GM19043 (cell line): ENCODE data around the gene ARHGAP11A.
"Not testable (repeated sequence)": the region's sequence is repeated elsewhere in the genome, so short reads cannot be mapped to it uniquely, and the experiment has no call there.

ENCODE experiments used
- ATAC-seq: cut with Tn5 transposase; IDR thresholded peaks from one replicate; pipeline ENCODE4 v1.9.1; 2021; ENCODE audit warnings: low read depth; ENCODE audit not compliant: unreplicated experiment

Gene ARHGAP11A, protein sequence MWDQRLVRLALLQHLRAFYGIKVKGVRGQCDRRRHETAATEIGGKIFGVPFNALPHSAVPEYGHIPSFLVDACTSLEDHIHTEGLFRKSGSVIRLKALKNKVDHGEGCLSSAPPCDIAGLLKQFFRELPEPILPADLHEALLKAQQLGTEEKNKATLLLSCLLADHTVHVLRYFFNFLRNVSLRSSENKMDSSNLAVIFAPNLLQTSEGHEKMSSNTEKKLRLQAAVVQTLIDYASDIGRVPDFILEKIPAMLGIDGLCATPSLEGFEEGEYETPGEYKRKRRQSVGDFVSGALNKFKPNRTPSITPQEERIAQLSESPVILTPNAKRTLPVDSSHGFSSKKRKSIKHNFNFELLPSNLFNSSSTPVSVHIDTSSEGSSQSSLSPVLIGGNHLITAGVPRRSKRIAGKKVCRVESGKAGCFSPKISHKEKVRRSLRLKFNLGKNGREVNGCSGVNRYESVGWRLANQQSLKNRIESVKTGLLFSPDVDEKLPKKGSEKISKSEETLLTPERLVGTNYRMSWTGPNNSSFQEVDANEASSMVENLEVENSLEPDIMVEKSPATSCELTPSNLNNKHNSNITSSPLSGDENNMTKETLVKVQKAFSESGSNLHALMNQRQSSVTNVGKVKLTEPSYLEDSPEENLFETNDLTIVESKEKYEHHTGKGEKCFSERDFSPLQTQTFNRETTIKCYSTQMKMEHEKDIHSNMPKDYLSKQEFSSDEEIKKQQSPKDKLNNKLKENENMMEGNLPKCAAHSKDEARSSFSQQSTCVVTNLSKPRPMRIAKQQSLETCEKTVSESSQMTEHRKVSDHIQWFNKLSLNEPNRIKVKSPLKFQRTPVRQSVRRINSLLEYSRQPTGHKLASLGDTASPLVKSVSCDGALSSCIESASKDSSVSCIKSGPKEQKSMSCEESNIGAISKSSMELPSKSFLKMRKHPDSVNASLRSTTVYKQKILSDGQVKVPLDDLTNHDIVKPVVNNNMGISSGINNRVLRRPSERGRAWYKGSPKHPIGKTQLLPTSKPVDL

DNA sequence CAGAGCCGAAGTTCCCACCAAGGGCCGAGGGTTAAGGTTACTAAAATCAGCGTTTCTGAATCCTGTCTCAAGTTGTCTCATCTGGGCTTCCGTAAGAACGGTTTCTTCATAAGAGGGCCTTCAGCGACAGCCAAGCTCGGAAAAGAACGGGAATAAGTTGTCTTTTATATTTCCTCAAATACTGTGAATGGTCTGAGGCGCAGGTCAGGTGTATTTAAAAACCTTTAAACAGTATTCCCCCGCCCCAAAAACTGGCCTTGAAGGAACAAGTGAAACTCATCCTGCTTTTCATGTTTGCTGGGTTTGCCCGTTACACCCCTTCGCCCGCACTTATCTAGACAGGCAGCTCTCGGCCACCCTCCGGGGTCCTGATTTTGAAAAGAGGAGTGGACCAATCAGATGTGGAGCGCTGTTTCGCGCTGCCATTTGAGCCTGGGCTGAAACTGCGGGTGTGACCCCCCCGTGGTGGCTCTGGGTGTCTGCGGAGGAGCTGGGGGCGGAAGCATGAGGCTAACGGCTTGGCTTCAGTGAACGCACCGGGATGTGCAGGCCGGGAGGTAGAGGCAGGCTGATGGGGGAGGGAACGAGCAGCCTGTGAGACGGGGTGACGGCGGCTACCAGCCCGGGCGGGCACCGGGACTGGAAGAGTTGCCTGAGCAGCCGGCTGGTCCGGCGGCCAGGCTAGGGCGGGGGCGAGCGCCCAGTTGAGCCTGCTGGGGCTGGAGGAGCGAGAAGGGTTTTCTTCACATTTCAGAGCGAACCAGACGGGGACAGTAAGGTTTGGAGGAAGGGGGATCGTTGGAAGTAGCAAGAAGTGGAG is at the start of gene ARHGAP11A:
TSS of gene ARHGAP11A (plus strand) at position 454 of the 820 bp plus-strand sequence. CDS start 708 bp downstream, outside the sequence.
- peak; percentile 46 for ATAC-seq

DNA sequence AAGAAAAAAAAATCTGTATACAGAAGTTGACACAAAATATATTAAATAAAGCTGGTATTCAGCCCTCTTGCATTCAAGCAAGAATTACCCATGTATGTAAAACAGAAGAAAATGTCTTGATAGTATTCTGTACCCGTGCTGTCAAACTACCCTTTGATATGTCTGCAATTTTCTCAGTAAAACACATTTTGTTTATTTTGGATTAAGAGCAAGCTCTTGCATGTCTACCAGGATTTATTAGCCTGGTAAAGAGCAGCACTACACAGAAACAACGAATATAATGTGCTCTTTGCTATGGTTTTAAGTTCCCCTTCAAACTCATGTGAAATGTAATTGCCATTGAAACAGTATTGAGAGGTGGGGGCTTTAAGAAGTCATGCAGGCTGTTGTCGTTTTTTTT is 46.3 kb upstream of the ARHGAP11A start:
- not testable (repeated sequence) for ATAC-seq

DNA sequence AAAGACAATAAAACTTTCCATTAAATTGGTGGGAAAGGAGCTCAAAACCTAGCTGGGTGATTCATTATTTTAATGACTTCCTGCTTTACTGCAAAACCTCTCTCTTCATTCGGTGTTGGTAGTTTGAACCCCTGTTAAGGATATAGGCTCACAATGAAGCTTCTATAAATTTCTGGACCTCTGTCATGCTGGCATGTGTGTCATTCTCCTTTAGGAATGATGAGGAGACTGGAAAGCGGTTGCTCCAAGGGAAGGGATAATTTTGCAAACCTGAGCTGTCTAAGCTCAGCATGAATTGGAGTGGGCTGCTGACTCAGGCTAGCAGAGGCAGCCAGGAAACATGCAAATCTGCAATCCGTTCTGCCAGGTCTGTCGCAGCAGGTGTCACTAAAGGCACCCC is 36.8 kb upstream of the ARHGAP11A start:
- not testable (repeated sequence) for ATAC-seq

DNA sequence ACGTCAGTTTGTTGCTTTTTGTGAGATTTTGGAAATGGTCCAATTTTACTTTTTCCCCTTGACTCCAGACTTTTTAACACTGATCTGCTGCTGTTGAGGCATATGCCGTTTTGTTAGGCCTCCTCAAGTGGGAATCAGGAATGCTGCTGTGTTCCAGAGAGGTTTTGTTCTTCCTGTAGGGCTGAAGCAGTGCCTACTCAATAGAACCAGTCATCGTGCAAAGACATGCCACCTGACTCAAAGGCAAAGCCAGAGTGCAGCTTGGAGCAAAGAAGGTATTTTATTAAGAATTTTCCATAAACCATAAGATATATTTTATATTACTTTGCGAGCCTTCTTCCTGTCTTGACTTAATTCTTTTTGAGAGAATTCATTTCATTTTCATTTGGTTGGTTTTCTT is 29.5 kb upstream of the ARHGAP11A start:
- ATAC-seq: not testable (repeated sequence)

DNA sequence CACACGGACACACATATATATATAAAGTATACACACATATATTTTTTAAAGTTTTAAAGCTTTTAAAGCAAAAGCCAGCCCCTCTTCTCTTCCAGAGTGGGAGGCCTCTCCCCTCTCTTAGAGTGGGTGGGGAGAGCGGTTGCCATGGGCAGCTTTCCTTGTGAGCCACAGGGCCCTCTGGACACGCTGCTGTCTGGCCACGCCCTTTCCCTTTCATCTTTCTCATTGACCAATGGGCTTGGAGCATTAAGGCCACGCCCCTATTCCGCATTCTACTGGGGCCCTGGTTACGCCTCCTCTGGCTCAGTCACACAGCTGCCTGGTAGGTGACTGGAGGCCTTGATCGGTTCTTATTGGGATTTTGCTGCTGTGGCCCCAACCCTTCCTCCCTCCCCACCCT is 22.2 kb upstream of the ARHGAP11A start, which contains the start of gene GOLGA8N:
TSS of gene GOLGA8N (plus strand) at position 306 of the 400 bp plus-strand sequence.
- not testable (repeated sequence) for ATAC-seq

DNA sequence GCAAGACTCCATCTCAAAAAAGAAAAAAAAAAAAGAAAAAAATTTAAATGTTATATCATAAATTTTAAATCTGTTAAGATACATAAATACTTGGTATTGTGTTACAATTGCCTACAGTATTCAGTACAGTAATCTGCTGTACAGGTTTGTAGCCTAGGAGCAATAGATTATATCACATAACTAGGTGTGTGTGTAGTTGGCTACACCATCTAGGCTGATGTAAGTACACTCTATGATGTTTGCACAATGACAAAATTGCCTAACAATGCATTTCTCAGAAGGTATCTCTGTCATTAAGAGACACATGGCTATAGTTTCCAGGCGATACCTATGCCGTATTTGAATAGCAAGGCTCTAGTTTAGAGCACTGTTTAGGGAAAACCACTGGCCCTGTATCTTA is 5.8 kb upstream of the ARHGAP11A start:
- not testable (repeated sequence) for ATAC-seq

DNA sequence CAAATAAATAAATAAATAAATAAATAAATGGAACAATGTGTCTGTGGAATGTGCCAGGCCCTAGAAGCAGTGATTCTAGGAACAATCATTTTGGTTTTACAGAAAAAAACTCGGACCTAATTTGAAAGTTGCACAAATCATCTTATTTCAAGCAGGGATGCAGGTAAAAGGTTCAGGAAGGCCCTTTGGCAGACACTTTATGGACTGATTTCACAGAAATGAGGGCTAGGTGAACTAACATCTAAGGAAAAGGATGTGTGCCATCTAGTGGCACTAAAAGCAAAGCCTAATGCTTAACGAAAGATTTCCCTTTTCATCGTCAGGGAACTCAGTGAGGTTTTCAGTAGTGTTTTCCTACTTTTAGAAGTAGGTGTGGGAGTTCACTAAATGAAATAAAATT is 4.6 kb upstream of the ARHGAP11A start:
- ATAC-seq: not testable (repeated sequence)

DNA sequence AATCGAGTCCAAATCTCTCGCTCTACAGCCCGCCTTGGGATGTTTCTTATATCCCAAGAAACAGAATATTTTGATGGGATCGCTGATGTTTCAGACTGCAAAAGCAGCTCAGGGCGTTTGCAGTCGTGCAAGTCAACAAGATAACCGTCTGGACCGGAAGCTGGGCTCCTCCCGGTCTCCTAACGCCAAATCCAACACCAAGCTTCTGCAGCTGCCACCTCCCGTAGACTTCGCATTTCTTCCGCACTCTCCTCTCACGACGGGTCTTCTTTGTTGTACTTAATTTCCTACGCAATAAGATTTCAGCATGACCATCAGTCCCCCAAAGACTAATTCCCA is 623 bp upstream of the ARHGAP11A start:
- ATAC-seq: peak; percentile 16

DNA sequence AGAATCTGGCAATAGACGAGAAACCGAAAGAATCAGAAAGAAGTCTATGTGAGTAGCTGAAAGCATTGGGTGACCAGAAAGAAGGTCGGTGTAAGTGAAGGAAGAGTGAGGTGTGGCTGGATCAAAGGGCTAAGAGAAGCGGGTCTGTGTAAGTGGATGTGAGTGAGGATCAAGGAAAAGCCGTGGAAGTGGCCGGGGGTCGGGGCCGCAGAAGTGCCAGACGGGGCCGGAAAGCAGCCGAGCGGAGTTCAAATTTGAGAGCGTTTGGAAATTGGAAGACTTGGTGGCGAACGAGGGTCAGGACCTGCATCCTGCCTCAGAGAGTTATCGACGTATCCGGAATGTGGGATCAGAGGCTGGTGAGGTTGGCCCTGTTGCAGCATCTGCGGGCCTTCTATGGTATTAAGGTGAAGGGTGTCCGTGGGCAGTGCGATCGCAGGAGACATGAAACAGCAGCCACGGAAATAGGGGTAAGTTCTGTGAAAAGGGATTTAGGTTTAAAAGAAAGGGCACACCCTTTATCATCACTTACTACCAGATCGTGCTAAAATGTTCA is 645 bp downstream of the ARHGAP11A start:
- ATAC-seq: peak; percentile 2

DNA sequence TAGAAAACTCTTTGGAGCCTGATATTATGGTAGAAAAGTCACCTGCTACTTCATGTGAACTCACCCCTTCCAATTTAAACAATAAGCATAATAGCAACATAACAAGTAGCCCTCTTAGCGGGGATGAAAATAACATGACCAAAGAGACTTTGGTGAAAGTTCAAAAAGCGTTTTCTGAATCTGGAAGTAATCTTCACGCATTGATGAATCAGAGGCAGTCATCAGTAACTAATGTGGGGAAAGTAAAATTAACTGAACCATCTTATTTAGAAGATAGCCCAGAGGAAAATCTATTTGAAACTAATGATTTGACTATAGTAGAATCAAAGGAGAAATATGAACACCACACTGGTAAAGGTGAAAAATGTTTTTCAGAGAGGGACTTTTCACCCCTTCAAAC is 21.1 kb downstream of the ARHGAP11A start:
- no peak for ATAC-seq

DNA sequence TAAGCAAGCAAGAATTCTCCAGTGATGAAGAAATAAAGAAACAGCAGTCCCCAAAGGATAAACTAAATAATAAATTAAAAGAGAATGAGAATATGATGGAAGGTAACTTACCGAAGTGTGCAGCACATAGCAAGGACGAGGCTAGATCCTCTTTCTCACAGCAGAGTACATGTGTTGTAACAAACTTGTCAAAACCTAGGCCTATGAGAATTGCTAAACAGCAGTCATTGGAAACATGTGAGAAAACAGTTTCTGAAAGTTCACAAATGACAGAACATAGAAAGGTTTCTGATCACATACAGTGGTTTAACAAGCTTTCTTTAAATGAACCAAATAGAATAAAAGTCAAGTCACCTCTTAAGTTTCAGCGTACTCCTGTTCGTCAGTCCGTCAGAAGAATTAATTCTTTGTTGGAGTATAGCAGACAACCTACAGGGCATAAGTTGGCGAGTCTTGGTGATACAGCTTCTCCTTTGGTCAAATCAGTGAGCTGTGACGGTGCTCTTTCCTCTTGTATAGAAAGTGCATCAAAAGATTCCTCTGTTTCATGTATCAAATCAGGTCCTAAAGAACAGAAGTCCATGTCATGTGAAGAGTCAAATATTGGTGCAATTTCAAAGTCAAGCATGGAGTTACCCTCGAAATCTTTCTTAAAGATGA is 21.7 kb downstream of the ARHGAP11A start:
- ATAC-seq: no peak

DNA sequence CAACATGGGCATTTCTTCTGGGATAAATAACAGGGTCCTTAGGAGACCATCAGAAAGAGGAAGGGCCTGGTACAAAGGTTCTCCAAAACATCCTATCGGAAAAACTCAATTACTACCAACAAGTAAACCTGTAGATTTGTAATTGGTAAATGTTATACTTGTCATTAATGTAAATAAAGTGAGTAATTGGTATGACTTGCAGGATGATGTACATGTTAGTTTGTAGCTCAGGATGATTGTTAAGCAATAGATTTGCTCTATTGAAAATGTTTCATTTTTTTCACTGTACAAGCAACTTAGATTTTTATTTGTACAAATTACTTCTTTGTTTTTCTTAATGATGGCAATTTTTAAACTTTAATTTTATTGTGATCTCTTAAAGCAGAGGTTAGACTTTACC is 22.4 kb downstream of the ARHGAP11A start:
- ATAC-seq: no peak

DNA sequence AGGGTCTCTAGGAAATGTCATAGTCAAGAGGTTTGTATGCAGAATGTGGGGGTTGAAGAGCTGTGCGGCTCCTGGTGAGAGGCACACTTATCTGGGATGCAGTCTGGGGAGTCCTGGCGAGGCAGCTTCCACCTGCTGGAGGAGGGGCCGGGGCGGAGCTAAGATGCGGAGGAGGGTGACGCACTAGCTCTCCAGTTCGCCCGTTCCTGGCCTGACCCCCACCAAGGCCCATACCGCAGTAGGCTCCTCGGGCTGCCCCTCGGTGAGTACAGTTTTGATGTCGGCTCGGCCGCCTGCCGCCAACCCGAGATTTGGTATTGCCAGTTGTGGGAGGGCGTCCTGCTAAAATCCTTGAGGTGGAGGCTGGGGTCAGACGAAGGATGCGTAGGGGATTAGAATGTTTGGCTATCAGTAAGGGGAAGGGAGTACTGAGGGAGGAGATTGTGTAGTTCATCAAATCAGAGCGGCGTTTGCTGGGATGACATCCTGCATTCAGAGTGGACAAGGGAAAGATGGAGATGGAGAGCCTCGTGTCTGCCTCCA is 26.3 kb downstream of the ARHGAP11A start, which contains the start of gene SCG5:
TSS of gene SCG5 (plus strand) at position 194 of the 543 bp plus-strand sequence. CDS start 1,883 bp downstream, outside the sequence.
- no peak for ATAC-seq

DNA sequence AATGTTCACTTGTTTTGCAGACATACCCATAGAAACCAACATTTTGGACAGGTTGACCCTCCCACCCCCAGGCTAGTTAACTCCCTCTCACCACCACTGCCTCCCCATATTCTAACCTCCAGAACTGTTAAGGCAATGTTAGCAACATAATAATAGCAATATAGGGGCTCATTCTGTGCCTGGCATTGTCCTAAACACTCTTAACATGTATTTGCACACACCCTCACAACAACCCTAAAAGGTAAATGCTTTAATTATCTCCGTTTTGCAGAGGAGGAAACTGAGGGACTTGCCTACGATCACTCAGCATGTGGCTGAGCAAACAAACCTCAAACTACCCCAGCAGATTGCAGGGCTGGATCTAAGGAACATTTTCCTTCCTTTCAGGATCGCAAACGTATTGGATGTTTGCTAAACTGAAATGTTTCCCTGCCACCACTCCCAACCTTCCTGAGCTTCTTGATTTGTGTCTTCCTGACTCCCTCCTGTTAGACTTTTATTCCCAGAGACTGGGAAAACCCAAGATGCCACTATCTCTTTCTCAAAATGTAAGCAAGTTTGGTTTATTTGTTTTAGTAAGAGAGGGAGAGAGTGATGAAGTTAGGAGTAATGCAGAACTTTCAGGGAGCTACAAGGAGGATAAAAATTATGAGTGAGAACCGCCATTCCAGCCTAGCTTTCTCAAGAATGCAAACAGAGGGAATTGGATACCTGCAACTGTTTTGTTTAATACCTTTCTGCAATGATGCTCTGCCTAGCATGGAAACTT is 27.5 kb downstream of the ARHGAP11A start:
- no peak for ATAC-seq

DNA sequence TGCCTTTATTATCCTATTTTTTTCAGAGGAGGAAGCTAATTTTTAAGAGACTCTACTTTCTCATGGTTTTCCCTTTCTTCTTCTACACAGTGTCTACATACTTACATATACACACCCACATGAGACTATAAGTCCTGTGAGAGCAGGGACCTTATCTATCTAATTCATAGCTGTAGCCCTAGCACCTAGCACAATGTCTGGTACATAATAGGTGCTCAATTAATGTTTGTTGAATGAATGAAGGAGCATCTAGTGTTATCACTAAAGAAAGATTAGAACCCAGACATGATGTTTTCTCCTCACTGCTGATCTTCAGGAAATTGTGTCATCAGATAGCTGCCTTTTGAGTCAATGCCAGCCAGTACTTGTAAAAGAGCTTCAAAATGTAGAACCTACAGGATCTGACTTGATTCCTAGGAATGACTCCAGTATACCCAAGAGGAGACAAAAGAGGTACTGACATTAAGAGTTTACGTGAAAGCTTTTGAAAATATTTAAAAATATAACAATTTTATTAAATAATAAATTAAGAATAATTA is 28.7 kb downstream of the ARHGAP11A start:
- ATAC-seq: no peak

DNA sequence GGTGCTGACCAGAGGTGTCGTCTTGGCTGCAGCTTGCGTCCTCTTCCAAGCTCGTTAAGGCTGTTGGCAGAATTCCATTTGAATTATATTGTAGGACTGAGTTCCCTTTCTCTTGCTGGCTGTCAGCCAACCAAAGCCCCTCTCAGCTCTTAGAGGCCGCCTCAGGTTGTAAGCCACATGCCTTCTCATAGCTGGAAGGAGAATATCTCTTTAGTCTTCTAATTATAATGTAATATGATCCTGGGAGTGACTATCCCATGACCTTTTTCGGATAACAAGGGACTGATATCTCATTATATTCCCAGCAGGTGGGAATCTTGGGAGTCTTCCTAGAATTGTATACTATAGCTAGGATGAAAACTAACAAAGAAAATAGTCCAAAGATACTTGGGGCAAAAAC is 31.0 kb downstream of the ARHGAP11A start:
- no peak for ATAC-seq

DNA sequence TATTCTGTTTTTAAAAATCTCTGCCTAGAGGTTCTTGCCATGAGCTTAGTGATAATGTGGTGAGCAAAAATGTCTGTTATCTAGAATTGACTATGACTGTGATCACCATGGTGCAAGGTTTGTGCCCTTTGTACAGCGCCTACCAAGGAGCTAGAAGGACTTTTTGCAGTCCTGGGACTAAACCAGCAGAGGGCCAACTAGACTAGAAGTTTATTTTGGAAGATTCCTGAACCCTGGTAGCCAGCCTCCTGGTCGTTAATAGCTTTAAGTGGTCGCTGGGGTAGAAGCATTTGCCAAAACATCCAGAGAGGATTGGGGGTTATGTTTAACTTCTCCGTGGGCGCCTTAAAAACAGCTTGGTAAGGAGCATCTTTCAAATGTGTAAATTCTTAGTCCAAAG is 34.0 kb downstream of the ARHGAP11A start:
- no peak for ATAC-seq

DNA sequence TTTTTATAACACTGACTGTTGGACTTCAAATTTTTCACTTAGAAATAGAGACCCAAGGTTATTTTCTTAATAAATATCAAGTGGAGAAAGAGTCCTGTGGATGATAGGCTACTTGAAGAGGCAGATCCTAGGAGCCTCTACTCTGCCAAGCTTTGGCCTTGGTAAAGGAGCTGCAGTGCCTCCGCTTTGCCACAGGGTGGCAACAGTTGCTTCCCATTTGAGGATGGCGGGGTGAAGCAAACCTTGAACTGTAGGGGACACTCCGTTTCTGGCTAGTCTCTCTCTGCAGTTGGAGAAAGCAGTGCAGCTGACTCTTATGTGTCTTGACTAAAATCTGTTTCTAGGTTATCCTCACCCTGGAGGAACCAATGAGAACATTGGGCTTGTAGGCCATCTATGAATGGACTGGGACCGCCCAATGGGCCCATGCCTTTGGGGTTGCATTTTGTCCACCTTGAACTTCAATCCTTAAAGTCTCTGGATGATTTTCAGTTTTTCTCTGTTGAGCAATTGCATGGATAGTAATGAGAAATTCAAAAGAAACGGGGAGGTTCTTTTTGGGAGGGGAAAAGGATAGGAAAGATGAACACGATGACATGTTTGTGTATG is 36.0 kb downstream of the ARHGAP11A start:
- peak; percentile 92 for ATAC-seq
